Measurements from ENCODE around the gene COL28A1. TPM values are rescaled to one million over a fixed set of nuclear protein-coding genes. Genes with fewer than 3 reads are reported as not detected.

COL28A1 gene
- total RNA-seq, 1 experiment from 2014 or later, result 0.81 TPM

- CTCF ChIA-PET, result no interaction called here
- DNase-seq (ENCODE audit: low spot score) (no peak), ATAC-seq (no peak)
- TF ChIP-seq ATF2 (CRISPR knock-in tag; IDR thresholded peaks at IDR 0.05; ENCODE audit: borderline replicate concordance, low read depth) (no peak), TP53 (CRISPR knock-in tag; IDR thresholded peaks at IDR 0.05) (no peak), ZNF416 (CRISPR knock-in tag; IDR thresholded peaks at IDR 0.05) (no peak), ZNF121 (CRISPR knock-in tag; IDR thresholded peaks at IDR 0.05) (no peak), ELF4 (CRISPR knock-in tag; IDR thresholded peaks at IDR 0.05; ENCODE audit: low read depth) (no peak), AR (CRISPR knock-in tag; IDR thresholded peaks at IDR 0.05) (no peak), FOXK1 (CRISPR knock-in tag; IDR thresholded peaks at IDR 0.05) (no peak), PRDM15 (CRISPR knock-in tag; IDR thresholded peaks at IDR 0.05) (no peak), E2F4 (CRISPR knock-in tag; IDR thresholded peaks at IDR 0.05; ENCODE audit: borderline replicate concordance, low read depth) (no peak), RELA (CRISPR knock-in tag; IDR thresholded peaks at IDR 0.05; ENCODE audit: borderline replicate concordance) (no peak), ZNF512 (CRISPR knock-in tag; IDR thresholded peaks at IDR 0.05; ENCODE audit: borderline replicate concordance) (no peak), ARID4B (CRISPR knock-in tag; IDR thresholded peaks at IDR 0.05; ENCODE audit: borderline replicate concordance) (no peak), MLX (CRISPR knock-in tag; IDR thresholded peaks at IDR 0.05) (no peak), ZNF232 (CRISPR knock-in tag; IDR thresholded peaks at IDR 0.05) (no peak), SP1 (CRISPR knock-in tag; conservative IDR thresholded peaks at IDR 0.05) (no peak), CBFB (CRISPR knock-in tag; IDR thresholded peaks at IDR 0.05; ENCODE audit: low read depth) (no peak)
- no peaks in the 10 kb centered on the region for H3K4me1 Mint-ChIP-seq
- POLR2A ChIA-PET, result no interaction called here
- H3K36me3 Mint-ChIP-seq, result no peaks in the 10 kb centered on the region
- no peaks in the 10 kb centered on the region for H3K27me3 Mint-ChIP-seq (ENCODE audit: low read depth)
- H3K27ac Mint-ChIP-seq, result no peak overlapping the region
- H3K4me3 Mint-ChIP-seq, result no peak overlapping the region
- peaks cover 19% of the 10 kb centered on the region for H3K9me3 Mint-ChIP-seq
Observed at GRCh38 chr7:7311001-7311400, 224.7 kb downstream of the COL28A1 start.
